Uterus (tissue), 4 donors: ENCODE results near the gene CYB5R4. TPM values are rescaled to one million over a fixed set of nuclear protein-coding genes. Genes with fewer than 3 reads are reported as not detected.

Source experiments
- DNase-seq, 2 donors: peaks; one replicate each; pipeline ENCODE4 v3.0.0-alpha.2; 2019 to 2020
- H3K27ac ChIP-seq, 2 donors: fragments of 200-600 bp; sonication (generic); 1 replicate in 1 of 2; 2 replicates in 1 of 2; pipeline ENCODE4 v1.5.1; 2016 to 2018
- H3K27me3 ChIP-seq, 2 donors: fragments of 200-600 bp; sonication (generic); one replicate each; pipeline ENCODE4 v1.5.1; 2018 to 2019; ENCODE audit warnings: control low read depth in 1 of 2
- H3K36me3 ChIP-seq, 2 donors: fragments of 200-600 bp; sonication (generic); one replicate each; pipeline ENCODE4 v1.5.1; 2019; ENCODE audit warnings: control low read depth in 1 of 2
- H3K4me1 ChIP-seq, 2 donors: fragments of 200-600 bp; sonication (generic); one replicate each; pipeline ENCODE4 v1.5.1; 2018 to 2019; ENCODE audit warnings: control low read depth in 1 of 2
- H3K4me3 ChIP-seq, 2 donors: fragments of 200-600 bp; sonication (generic); 1 replicate in 1 of 2; 2 replicates in 1 of 2; pipeline ENCODE4 v1.5.1; 2018 to 2019; ENCODE audit warnings: mild to moderate bottlenecking in 1 of 2
- H3K9me3 ChIP-seq, 2 donors: fragments of 200-600 bp; sonication (generic); one replicate each; pipeline ENCODE4 v1.5.1; 2019; ENCODE audit warnings: control low read depth in 1 of 2
- POLR2A ChIP-seq, 2 donors: fragments of 450-650 bp; IDR thresholded peaks; one replicate each; pipeline ENCODE4 v1.6.1; 2016; ENCODE audit warnings: antibody characterized with exemption in 2 of 2, mild to moderate bottlenecking in 1 of 2, moderate library complexity in 1 of 2
- intact Hi-C: fragments of 100-400 bp; cut with DNase I; formaldehyde crosslinking; loops from one replicate; pipeline ENCODE4 v1.15.1; 2023; ENCODE audit warnings: low total_unique reads
- total RNA-seq, 4 donors: library from RNA; depleted of rRNA in 3 of 4; stranded (reverse); fragments of >200 nt in 3 of 4; gene quantifications; one replicate each; pipeline versions ENCODE4 v1.1.0 to v1.2.4, GENCODE V29; 2014 to 2023
- TF ChIP-seq, protein P1 (sequence below), 4 experiments: fragments of 200-600 bp in 2 of 4; fragments of 450-650 bp in 2 of 4; sonication (generic) in 2 of 4; IDR thresholded peaks; one replicate each; pipeline ENCODE4 v1.5.1; 2016 to 2019; ENCODE audit warnings: antibody characterized with exemption in 4 of 4, mild to moderate bottlenecking in 2 of 4, moderate library complexity in 1 of 4
- donor health status: DM: yes; HTN: yes; CAD: no.

CYB5R4 gene
- total RNA-seq, 4 donors from 2014 or later = 9.3 to 59.2 (median 9.9) TPM

DNA sequence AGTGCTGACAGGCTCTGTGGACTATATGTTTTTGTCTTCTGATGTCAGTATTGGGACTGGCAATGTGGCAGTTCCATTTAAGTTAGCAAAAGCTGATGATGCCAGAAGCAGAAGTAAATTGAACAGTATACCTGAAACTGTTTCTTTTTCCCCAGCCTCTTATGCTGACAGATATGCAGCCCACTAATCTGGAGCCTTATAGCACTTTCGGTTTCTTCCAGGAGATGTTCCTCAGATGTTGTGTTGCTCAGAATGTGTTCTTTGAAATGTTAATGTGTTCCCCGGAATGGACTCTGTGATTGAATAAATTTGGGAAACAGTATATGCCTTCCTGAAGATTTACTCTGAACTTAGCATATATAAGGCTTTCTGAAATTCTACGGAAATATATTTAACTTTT is 93.3 kb downstream of the CYB5R4 start:
- intact Hi-C loops = no loop called here
- Histone ChIP-seq H3K4me3 (no peak overlapping the region), H3K27me3 (no peaks in the 10 kb centered on the region), H3K27ac (no peak overlapping the region), H3K36me3 (no peaks in the 10 kb centered on the region), H3K4me1 (no peaks in the 10 kb centered on the region), H3K9me3 (no peaks in the 10 kb centered on the region)
- DNase-seq = no peak
- no peak for TF ChIP-seq POLR2A (IDR thresholded peaks at IDR 0.05)
- TF ChIP-seq, protein P1, sequence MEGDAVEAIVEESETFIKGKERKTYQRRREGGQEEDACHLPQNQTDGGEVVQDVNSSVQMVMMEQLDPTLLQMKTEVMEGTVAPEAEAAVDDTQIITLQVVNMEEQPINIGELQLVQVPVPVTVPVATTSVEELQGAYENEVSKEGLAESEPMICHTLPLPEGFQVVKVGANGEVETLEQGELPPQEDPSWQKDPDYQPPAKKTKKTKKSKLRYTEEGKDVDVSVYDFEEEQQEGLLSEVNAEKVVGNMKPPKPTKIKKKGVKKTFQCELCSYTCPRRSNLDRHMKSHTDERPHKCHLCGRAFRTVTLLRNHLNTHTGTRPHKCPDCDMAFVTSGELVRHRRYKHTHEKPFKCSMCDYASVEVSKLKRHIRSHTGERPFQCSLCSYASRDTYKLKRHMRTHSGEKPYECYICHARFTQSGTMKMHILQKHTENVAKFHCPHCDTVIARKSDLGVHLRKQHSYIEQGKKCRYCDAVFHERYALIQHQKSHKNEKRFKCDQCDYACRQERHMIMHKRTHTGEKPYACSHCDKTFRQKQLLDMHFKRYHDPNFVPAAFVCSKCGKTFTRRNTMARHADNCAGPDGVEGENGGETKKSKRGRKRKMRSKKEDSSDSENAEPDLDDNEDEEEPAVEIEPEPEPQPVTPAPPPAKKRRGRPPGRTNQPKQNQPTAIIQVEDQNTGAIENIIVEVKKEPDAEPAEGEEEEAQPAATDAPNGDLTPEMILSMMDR (IDR thresholded peaks at IDR 0.05) = no peak

DNA sequence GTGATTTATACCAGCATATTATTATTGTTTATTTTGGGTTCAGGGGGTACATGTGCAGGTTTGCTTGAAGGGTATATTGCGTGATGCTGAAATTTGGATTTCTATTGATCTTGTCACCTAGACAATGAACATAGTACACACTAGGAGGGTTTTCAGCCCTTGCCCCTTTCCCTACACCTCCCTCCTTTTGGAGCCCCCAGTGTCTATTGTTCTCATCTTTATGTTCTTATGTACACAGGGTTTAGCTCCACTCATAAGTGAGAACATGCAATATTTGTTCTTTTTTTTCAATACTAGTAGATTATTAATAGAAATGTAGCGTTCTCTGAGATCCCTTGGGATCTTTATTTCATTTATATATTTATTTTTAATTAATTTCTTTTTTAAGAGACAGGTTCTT is 94.9 kb downstream of the CYB5R4 start:
- Histone ChIP-seq H3K27ac (no peak overlapping the region), H3K9me3 (no peaks in the 10 kb centered on the region), H3K36me3 (no peaks in the 10 kb centered on the region), H3K4me1 (no peaks in the 10 kb centered on the region), H3K27me3 (no peaks in the 10 kb centered on the region), H3K4me3 (no peak overlapping the region)
- DNase-seq = no peak
- TF ChIP-seq POLR2A (IDR thresholded peaks at IDR 0.05) = no peak
- TF ChIP-seq, protein P1 (IDR thresholded peaks at IDR 0.05) = no peak
- intact Hi-C loops = no loop called here

DNA sequence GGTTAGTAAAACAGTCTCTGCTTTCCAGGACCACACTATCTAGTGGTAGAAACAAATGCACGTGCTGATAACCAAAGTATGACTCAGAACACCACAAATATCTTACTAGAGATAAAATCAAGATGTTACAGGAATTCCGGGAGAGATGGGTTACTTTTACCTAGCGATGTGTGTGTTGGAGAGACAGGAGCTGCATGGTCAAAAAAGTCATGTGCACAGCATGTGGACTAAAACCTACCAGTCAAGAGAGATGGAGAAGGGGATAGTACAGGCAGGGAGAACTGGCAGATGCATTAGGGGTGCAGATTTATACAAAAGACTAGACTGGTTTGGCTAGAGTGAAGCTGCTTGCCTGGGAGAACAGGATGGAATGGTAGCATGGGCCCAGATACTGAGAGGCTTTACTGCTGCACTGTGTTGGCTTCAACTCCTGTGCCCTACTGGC is 98.8 kb downstream of the CYB5R4 start:
- no peak overlapping the region for H3K27ac ChIP-seq
- H3K36me3 ChIP-seq = peaks cover 0 to 4% of the 10 kb centered on the region in 2 donors
- DNase-seq = no peak
- H3K27me3 ChIP-seq = no peaks in the 10 kb centered on the region
- TF ChIP-seq, protein P1 (IDR thresholded peaks at IDR 0.05) = no peak
- TF ChIP-seq POLR2A (IDR thresholded peaks at IDR 0.05) = no peak
- H3K9me3 ChIP-seq = no peaks in the 10 kb centered on the region
- no peaks in the 10 kb centered on the region for H3K4me1 ChIP-seq
- H3K4me3 ChIP-seq = no peak overlapping the region
- intact Hi-C loops = no loop called here

DNA sequence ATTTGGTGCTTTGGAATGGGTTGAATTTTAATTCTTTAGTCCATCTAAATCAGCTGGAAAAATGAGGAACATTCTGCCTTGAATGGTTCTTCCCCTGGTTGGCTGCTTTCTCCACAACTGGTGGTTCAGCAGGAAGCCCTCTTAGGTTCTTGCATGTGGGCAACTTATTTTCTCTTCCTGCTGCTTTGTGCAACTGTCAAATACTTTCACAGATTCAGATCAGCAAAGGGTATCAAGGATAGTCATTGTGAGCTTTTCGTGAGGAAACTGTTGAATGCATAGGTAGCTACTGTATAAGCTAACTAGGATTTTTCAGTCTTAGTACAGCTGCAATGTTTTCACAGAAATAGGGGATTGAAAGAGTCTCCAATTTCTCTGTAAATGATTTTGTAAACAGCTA is 101.2 kb downstream of the CYB5R4 start:
- Histone ChIP-seq H3K4me3 (no peak overlapping the region), H3K36me3 (peaks cover 0 to 4% of the 10 kb centered on the region in 2 donors), H3K9me3 (peaks cover 0 to 3% of the 10 kb centered on the region in 2 donors), H3K27ac (no peak overlapping the region), H3K4me1 (no peaks in the 10 kb centered on the region), H3K27me3 (no peaks in the 10 kb centered on the region)
- DNase-seq = no peak
- intact Hi-C loops = no loop called here
- TF ChIP-seq, protein P1 (IDR thresholded peaks at IDR 0.05) = no peak
- no peak for TF ChIP-seq POLR2A (IDR thresholded peaks at IDR 0.05)

DNA sequence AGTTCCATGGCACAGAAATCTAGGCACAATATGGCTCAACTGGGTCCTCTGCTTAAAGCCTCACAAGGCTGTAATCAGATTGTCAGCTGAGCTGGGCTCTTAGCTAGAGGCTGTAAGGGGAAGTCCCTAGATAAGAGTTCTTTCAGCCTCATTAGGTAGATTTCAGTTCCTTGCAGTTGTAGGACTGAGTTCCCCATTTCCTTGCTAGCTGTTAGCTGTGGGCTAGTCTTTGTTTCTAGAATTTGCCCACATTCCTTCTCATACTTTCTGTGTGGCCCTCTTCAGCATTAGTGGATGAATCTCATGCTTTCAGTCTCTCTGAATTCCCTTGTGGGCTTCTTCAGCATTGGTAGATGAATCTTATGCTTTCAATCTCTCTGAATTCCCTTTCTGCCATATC is 103.1 kb downstream of the CYB5R4 start:
- H3K4me1 ChIP-seq = no peaks in the 10 kb centered on the region
- H3K36me3 ChIP-seq = peaks cover 0 to 4% of the 10 kb centered on the region in 2 donors
- TF ChIP-seq, protein P1 (IDR thresholded peaks at IDR 0.05) = no peak
- TF ChIP-seq POLR2A (IDR thresholded peaks at IDR 0.05) = no peak
- no peak overlapping the region for H3K4me3 ChIP-seq
- no peak overlapping the region for H3K27ac ChIP-seq
- H3K9me3 ChIP-seq = peaks cover 0 to 11% of the 10 kb centered on the region in 2 donors
- no peaks in the 10 kb centered on the region for H3K27me3 ChIP-seq
- DNase-seq = no peak
- intact Hi-C loops = no loop called here
